ENCODE results near the gene GLIS2. TPM values are rescaled to one million over a fixed set of nuclear protein-coding genes. Genes with fewer than 3 reads are reported as not detected.

Gene GLIS2
- polyA plus RNA-seq, 1 experiment = 8.8 TPM

- Histone ChIP-seq H3K36me3 (ENCODE audit: control insufficient read depth, insufficient read depth, low read length) (peaks cover 12% of the 10 kb centered on the region), H3K27me3 (ENCODE audit: control insufficient read depth, insufficient read depth, low read length) (no peaks in the 10 kb centered on the region), H3K4me3 (ENCODE audit: low read depth, low read length) (peak overlapping the region; percentile 97)
- TF ChIP-seq CTCF (IDR thresholded peaks at IDR 0.05; ENCODE audit: insufficient read depth, low read depth, low read length) = no peak
- CTCF ChIA-PET = interaction anchor here (0.6 to 2.5 kb wide), 7 partner anchors 13 to 189 kb away, joined by 3 to 18 read pairs (median 5); partner anchors contain the start of gene TFAP4
- no peak for DNase-seq (ENCODE audit: low read depth)
- POLR2A ChIA-PET = interaction anchor here (0.6 to 0.9 kb wide), 4 partner anchors 13 to 424 kb away, joined by 3 read pairs; no protein-coding TSS in a partner anchor
Observed at GRCh38 chr16:4372578-4373355, 56.9 kb downstream of the GLIS2 start.

DNA sequence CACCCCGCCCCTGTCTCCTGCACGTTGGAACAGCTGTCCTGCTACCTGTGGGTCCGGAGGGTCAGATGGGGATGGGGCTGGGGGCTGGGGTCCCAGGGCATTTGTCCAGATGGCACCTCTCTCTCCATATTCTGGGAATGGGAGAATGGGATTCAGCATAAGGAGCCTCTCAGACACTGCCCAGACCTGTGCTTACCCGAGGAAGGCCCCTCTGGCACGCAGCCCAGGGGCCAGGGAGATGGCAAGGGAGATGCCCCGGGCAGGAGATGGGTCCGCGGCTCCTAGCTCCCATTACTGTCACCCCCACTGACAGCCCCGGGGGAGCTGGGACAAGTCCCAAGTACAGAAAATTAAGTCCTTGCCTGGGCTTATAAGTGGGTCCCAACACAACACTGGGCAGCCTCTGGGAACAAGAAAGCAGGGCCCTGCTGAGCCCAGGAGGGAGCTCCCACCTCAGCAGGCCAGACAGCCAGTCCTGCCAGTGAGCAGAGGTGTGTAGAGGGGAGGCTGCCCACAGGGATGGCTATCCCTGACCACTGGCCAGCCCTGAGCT is 57.6 kb downstream of the GLIS2 start:
- POLR2A ChIA-PET = interaction anchor here (0.6 to 0.9 kb wide), 4 partner anchors 14 to 425 kb away, joined by 3 read pairs; no protein-coding TSS in a partner anchor
- peak overlapping the region; percentile 97 for H3K4me3 ChIP-seq (ENCODE audit: low read depth, low read length)
- CTCF ChIA-PET = interaction anchor here (0.6 to 2.5 kb wide), 7 partner anchors 14 to 189 kb away, joined by 3 to 18 read pairs (median 5); partner anchors contain the start of gene TFAP4

DNA sequence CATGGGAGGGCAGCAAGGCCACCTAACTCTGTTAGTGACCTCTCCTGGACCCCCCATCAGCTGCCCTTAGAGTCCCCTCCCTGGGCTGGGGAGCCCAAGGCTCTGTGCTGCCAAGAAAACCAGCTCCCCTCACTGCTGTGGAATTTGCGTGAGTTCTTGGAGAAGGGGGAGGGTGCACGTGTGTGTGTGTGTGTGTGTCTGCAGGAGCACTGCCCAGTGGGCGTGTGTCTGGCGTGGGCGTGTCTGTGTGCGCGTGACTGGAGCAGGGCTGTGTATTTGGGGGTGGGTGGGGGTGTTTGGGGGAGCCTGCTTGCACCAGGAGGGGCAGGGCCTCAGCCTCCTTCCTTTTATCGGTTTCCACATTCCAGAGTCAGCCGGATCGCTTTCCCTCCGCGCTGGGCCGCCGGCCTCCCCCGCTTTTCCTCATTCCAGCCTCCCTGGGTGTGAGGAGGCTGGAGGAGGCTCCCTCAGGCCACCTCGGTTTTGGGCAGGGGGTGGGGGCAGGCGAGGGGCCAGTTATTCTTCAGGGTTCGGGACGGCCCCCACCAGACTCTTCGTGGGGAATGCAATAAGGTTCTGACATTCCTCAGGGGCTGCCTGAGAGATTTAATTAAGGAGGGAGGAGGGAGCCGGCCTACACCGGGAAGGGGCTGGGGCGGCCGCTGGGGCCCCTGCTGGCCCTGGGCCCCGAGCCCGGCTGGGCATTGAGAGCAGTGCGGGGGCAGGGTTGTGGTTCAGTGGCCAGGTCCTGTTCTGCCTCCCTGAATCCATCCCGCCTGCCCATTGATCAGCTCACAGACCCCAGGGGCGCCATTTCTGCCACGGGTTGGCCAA is 58.3 kb downstream of the GLIS2 start:
- ChIA-PET POLR2A (interaction anchor here (0.8 to 0.9 kb wide), 2 partner anchors 18 to 425 kb away, joined by 3 read pairs; no protein-coding TSS in a partner anchor), CTCF (interaction anchor here (0.7 to 2.5 kb wide), 11 partner anchors 12 to 101 kb away, joined by 3 to 19 read pairs (median 5); partner anchors contain the start of gene TFAP4)
- TF ChIP-seq CTCF (IDR thresholded peaks at IDR 0.05; ENCODE audit: insufficient read depth, low read depth, low read length) = no peak

More for the DNA sequence above, 57.6 kb downstream of the GLIS2 start:
- Histone ChIP-seq H3K36me3 (ENCODE audit: control insufficient read depth, insufficient read depth, low read length) (peaks cover 19% of the 10 kb centered on the region), H3K27me3 (ENCODE audit: control insufficient read depth, insufficient read depth, low read length) (no peaks in the 10 kb centered on the region)
- TF ChIP-seq CTCF (IDR thresholded peaks at IDR 0.05; ENCODE audit: insufficient read depth, low read depth, low read length) = no peak
- no peak for DNase-seq (ENCODE audit: low read depth)

DNA sequence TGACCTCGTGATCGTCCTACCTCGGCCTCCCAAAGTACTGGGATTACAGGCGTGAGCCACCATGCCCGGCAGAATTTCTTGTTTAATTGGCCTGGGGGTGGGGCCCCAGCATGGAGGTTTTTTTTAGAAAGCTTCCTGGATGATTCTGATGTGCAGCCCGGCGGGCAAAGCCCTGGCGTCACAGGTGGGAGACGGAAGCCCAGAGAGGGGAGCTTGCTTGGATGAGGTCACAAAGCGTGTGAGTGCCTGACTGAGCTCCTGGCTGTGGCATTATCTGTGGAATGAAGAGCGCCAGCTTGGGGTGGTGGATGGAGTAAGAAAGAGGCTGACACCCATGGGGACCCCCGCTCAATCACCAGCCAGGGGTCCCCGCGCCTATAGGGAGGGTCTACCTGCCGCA is 59.9 kb downstream of the GLIS2 start:
- peak overlapping the region; percentile 37 for H3K4me3 ChIP-seq (ENCODE audit: low read depth, low read length)
- no peak for TF ChIP-seq CTCF (IDR thresholded peaks at IDR 0.05; ENCODE audit: insufficient read depth, low read depth, low read length)
- no peaks in the 10 kb centered on the region for H3K27me3 ChIP-seq (ENCODE audit: control insufficient read depth, insufficient read depth, low read length)
- CTCF ChIA-PET = interaction anchor here (0.6 to 2.1 kb wide), 6 partner anchors 11 to 80 kb away, joined by 3 to 19 read pairs (median 3); no protein-coding TSS in a partner anchor
- no peak for DNase-seq (ENCODE audit: low read depth)
- POLR2A ChIA-PET = interaction anchor here (0.5 kb wide), 1 partner anchor 221 kb away, joined by 4 read pairs; no protein-coding TSS in a partner anchor
- peaks cover 33% of the 10 kb centered on the region for H3K36me3 ChIP-seq (ENCODE audit: control insufficient read depth, insufficient read depth, low read length)

More for the DNA sequence above, 58.3 kb downstream of the GLIS2 start:
- peaks cover 25% of the 10 kb centered on the region for H3K36me3 ChIP-seq (ENCODE audit: control insufficient read depth, insufficient read depth, low read length)
- H3K4me3 ChIP-seq (ENCODE audit: low read depth, low read length) = peak overlapping the region; percentile 97
- H3K27me3 ChIP-seq (ENCODE audit: control insufficient read depth, insufficient read depth, low read length) = no peaks in the 10 kb centered on the region
- peak; percentile 91 for DNase-seq (ENCODE audit: low read depth)
